BE2C (cell line): ENCODE measurements around the gene EPN1.

Source experiments
- DNase-seq: peaks from one replicate; pipeline ENCODE4 v3.0.0-alpha.2; 2020
- H3K27me3 ChIP-seq: fragments of 250-450 bp; sonication (Bioruptor Pico); 2 replicates; pipeline ENCODE4 v1.5.1; 2020; ENCODE audit warnings: mild to moderate bottlenecking
- H3K36me3 ChIP-seq: fragments of 250-450 bp; sonication (Bioruptor Pico); 2 replicates; pipeline ENCODE4 v1.5.1; 2020; ENCODE audit warnings: mild to moderate bottlenecking
- H3K4me1 ChIP-seq: fragments of 250-450 bp; sonication (Bioruptor Pico); 2 replicates; pipeline ENCODE4 v1.5.1; 2020
- H3K4me3 ChIP-seq: 2 replicates; pipeline ENCODE4 v1.5.1; 2011; ENCODE audit warnings: low read depth, low read length
- H3K9me3 ChIP-seq: fragments of 250-450 bp; sonication (Bioruptor Pico); 2 replicates; pipeline ENCODE4 v1.5.1; 2020
- CTCF ChIP-seq: IDR thresholded peaks from 2 replicates; pipeline ENCODE4 v1.5.1; 2012; ENCODE audit warnings: mild to moderate bottlenecking, low read depth, low read length

Gene EPN1

GRCh38 chr19:55692681-55693081 lies 17.7 kb downstream of the EPN1 start:
- Histone ChIP-seq H3K4me3 (no peak overlapping the region), H3K27me3 (no peaks in the 10 kb centered on the region), H3K36me3 (peaks cover 58% of the 10 kb centered on the region), H3K4me1 (peaks cover 11% of the 10 kb centered on the region), H3K9me3 (no peaks in the 10 kb centered on the region)
- TF ChIP-seq CTCF, result no peak
- no peak for DNase-seq

DNA sequence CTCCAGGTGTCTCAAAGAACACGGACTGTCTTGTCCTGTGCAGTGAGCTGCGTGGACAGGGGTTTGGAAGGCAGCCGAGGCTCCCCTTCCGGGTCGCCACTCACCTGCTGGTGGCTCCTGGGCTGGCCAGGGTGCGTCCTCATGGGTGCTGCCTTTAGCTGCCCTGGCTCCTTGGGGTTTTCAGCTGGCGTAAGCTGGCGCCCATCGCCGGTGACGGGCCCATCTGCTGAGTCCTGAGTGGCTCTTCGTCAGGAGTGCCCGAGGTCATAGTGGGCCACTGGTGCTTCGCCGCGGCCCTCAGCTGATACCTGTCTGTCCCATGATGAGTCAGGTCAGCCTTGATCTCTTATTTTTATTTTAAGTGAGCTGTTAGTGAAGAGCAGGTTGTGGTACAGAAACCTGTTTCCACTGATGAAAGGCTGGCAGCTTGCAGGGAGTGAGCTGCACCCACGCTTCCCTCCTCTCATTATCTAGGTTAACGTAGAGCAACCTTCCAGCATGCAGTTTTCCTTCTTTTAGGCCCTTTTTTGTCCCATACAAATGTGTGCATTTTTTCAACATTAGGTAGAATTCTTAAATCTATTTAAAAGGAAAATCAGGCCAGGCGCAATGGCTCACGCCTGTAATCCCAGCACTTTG lies 18.4 kb downstream of the EPN1 start:
- Histone ChIP-seq H3K9me3 (no peaks in the 10 kb centered on the region), H3K4me3 (no peak overlapping the region), H3K27me3 (no peaks in the 10 kb centered on the region), H3K36me3 (peaks cover 59% of the 10 kb centered on the region), H3K4me1 (peaks cover 4% of the 10 kb centered on the region)
- no peak for DNase-seq
- no peak for TF ChIP-seq CTCF

- TF ChIP-seq CTCF, result no peak
- DNase-seq, result no peak
- Histone ChIP-seq H3K4me3 (no peak overlapping the region), H3K9me3 (no peaks in the 10 kb centered on the region), H3K27me3 (no peaks in the 10 kb centered on the region), H3K36me3 (peaks cover 54% of the 10 kb centered on the region), H3K4me1 (peaks cover 1% of the 10 kb centered on the region; the same call in 1 of the 2 replicates)
Measured at GRCh38 chr19:55694241-55694655, 19.2 kb downstream of the EPN1 start.

GRCh38 chr19:55694656-55695491 lies 19.8 kb downstream of the EPN1 start:
- Histone ChIP-seq H3K4me3 (no peak overlapping the region), H3K9me3 (no peaks in the 10 kb centered on the region), H3K36me3 (peaks cover 48% of the 10 kb centered on the region), H3K4me1 (no peaks in the 10 kb centered on the region), H3K27me3 (no peaks in the 10 kb centered on the region)
- DNase-seq, result no peak
- TF ChIP-seq CTCF, result no peak

DNA sequence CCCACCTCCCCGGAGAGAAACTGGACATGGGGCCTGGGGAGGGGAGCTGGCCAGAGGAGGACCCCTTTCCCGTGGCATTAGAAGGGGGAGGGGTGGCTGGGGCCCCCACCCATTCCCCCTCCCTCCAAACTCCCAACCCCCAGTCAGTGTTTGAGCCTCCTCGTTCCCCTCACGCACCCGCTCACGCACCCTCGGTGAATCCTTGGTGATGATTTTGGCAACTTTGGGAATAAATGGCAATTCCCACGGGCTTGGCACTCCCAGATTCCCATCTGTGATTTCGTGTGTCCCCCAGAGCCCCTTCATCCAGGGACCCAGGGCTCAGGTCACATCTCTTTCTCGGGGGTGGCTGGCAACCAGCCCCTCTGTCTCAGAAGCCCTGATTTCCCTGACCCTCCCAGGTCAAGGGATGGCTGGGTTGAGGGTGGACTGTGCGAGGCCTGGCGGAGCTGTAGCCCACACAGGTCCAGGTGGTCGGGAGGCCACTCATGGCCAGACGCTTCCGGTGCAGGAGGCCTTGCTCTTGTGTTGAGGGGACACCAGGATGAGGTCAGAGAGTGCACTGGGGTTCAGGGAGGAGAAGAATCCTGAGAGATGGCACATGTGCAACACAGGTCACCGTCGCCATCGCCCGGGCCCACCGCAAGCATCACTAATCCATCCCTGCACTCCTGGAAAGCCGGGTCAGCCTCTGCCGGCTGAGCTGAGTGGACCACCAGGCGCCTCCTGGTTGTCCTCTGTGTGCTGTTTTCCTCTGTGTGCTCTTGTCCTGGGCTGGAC lies 20.7 kb downstream of the EPN1 start:
- TF ChIP-seq CTCF, result no peak
- DNase-seq, result no peak
- H3K27me3 ChIP-seq, result no peaks in the 10 kb centered on the region
- no peak overlapping the region for H3K4me3 ChIP-seq
- H3K9me3 ChIP-seq, result no peaks in the 10 kb centered on the region
- no peaks in the 10 kb centered on the region for H3K4me1 ChIP-seq
- H3K36me3 ChIP-seq, result peaks cover 40% of the 10 kb centered on the region
